GM18526 (cell line): ENCODE results near the gene PPP1R12B.

Experiments used
- POLR2A ChIP-seq: IDR thresholded peaks from 3 replicates; pipeline ENCODE4 v1.6.1; 2011; ENCODE audit not compliant: insufficient read length; ENCODE audit errors: extremely low read depth

Gene PPP1R12B

GRCh38 chr1:202405928-202406327, 57.4 kb downstream of the PPP1R12B start:
- TF ChIP-seq POLR2A, result no peak

- TF ChIP-seq POLR2A, result no peak
Measured at GRCh38 chr1:202411422-202411821, 62.9 kb downstream of the PPP1R12B start.

- TF ChIP-seq POLR2A, result no peak
Measured at GRCh38 chr1:202416641-202417040, 68.1 kb downstream of the PPP1R12B start.

GRCh38 chr1:202433155-202434043, 84.9 kb downstream of the PPP1R12B start:
- TF ChIP-seq POLR2A, result no peak

- TF ChIP-seq POLR2A, result no peak
Measured at GRCh38 chr1:202434059-202434458, 85.6 kb downstream of the PPP1R12B start.

GRCh38 chr1:202438393-202439174, 90.1 kb downstream of the PPP1R12B start:
- no peak for TF ChIP-seq POLR2A

GRCh38 chr1:202439308-202439707, 90.8 kb downstream of the PPP1R12B start:
- TF ChIP-seq POLR2A, result no peak

- no peak for TF ChIP-seq POLR2A
Measured at GRCh38 chr1:202452508-202452907, 104.0 kb downstream of the PPP1R12B start.

GRCh38 chr1:202462342-202463076, 114.0 kb downstream of the PPP1R12B start:
- TF ChIP-seq POLR2A, result no peak

GRCh38 chr1:202471246-202471645, 122.7 kb downstream of the PPP1R12B start:
- TF ChIP-seq POLR2A, result no peak

- TF ChIP-seq POLR2A, result no peak
Measured at GRCh38 chr1:202498542-202498941, 150.0 kb downstream of the PPP1R12B start.

- TF ChIP-seq POLR2A, result no peak
Measured at GRCh38 chr1:202501281-202501680, 152.8 kb downstream of the PPP1R12B start.

- TF ChIP-seq POLR2A, result no peak
Measured at GRCh38 chr1:202505356-202505755, 156.9 kb downstream of the PPP1R12B start.

- no peak for TF ChIP-seq POLR2A
Measured at GRCh38 chr1:202516434-202516877, 168.0 kb downstream of the PPP1R12B start.

GRCh38 chr1:202521886-202522285, 173.4 kb downstream of the PPP1R12B start:
- no peak for TF ChIP-seq POLR2A

GRCh38 chr1:202531472-202531811, 182.9 kb downstream of the PPP1R12B start:
- no peak for TF ChIP-seq POLR2A

- no peak for TF ChIP-seq POLR2A
Measured at GRCh38 chr1:202540014-202540413, 191.5 kb downstream of the PPP1R12B start.
